Upper lobe of left lung (tissue), 6 donors: Measurements from ENCODE around the gene ARPP19. TPM values are rescaled to one million over a fixed set of nuclear protein-coding genes. Genes with fewer than 3 reads are reported as not detected.
A peak's percentile ranks its signal among the peaks of the same experiment; 100 is the strongest.
"Not testable (repeated sequence)": the region's sequence is repeated elsewhere in the genome, so short reads cannot be mapped to it uniquely, and the experiment has no call there.

ENCODE experiments used
- ATAC-seq, 2 donors: fragments of 200-7000 bp; cut with Tn5 transposase; one replicate each; pipeline ENCODE4 v1.9.1; 2022; ENCODE audit warnings: mild to moderate bottlenecking in 2 of 2, moderate library complexity in 2 of 2; ENCODE audit not compliant: low FRiP score in 2 of 2
- DNase-seq, 2 donors: peaks; one replicate each; pipeline ENCODE4 v3.0.0-alpha.2; 2019 to 2020
- H3K27ac ChIP-seq, 4 donors: fragments of 200-600 bp; sonication (generic); one replicate each; pipeline ENCODE4 v1.5.1; 2016 to 2019
- H3K27me3 ChIP-seq, 4 donors: fragments of 200-600 bp; sonication (generic); one replicate each; pipeline ENCODE4 v1.5.1; 2017 to 2019
- H3K36me3 ChIP-seq, 4 donors: fragments of 200-600 bp; sonication (generic); one replicate each; pipeline ENCODE4 v1.5.1; 2016 to 2019
- H3K4me1 ChIP-seq, 4 donors: fragments of 200-600 bp; sonication (generic); one replicate each; pipeline ENCODE4 v1.5.1; 2018 to 2019
- H3K4me3 ChIP-seq, 4 donors: fragments of 200-600 bp; sonication (generic); one replicate each; pipeline ENCODE4 v1.5.1; 2017 to 2019; ENCODE audit warnings: mild to moderate bottlenecking in 2 of 4, moderate library complexity in 1 of 4
- H3K9me3 ChIP-seq, 4 donors: fragments of 200-600 bp; sonication (generic); one replicate each; pipeline ENCODE4 v1.5.1; 2018 to 2019
- CTCF ChIP-seq, 6 experiments: fragments of 450-650 bp in 4 of 6; fragments of 200-600 bp in 2 of 6; sonication (generic) in 2 of 6; IDR thresholded peaks; one replicate each; pipeline ENCODE4 v1.5.1; 2016 to 2019; ENCODE audit warnings: antibody characterized with exemption in 6 of 6
- EP300 ChIP-seq, 4 donors: sonication (generic); formaldehyde crosslinking; IDR thresholded peaks; one replicate each; pipeline ENCODE4 v1.5.1; 2017; ENCODE audit warnings: antibody characterized with exemption in 4 of 4, control low read depth in 2 of 4
- POLR2A ChIP-seq, 4 donors: fragments of 450-650 bp; IDR thresholded peaks; one replicate each; pipeline ENCODE4 v1.5.1; 2016 to 2017; ENCODE audit warnings: antibody characterized with exemption in 4 of 4, mild to moderate bottlenecking in 2 of 4
- POLR2AphosphoS5 ChIP-seq, 2 donors: sonication (generic); formaldehyde crosslinking; IDR thresholded peaks; one replicate each; pipeline ENCODE4 v1.5.1; 2017; ENCODE audit warnings: antibody characterized with exemption in 2 of 2
- WGBS, 2 donors: methylation state at CpG; one replicate each; pipeline ENCODE4 v1.1.5; 2017 to 2018; 5-methylcytosine and 5-hydroxymethylcytosine counted together
- total RNA-seq, 6 donors: library from RNA; depleted of rRNA in 4 of 6; stranded (reverse); fragments of >200 nt in 4 of 6; gene quantifications; one replicate each; pipeline versions ENCODE4 v1.1.0 to v1.2.1, GENCODE V29; 2016 to 2021
- donor health status: DM: no; HTN: no; CAD: no; lungs with moderate emphysema.
- donor health status: DM: no; HTN: yes; CAD: no; lungs with severe emphysema.

ARPP19 gene
- total RNA-seq, 6 donors from 2014 or later = 29.3 to 159 (median 139) TPM

DNA sequence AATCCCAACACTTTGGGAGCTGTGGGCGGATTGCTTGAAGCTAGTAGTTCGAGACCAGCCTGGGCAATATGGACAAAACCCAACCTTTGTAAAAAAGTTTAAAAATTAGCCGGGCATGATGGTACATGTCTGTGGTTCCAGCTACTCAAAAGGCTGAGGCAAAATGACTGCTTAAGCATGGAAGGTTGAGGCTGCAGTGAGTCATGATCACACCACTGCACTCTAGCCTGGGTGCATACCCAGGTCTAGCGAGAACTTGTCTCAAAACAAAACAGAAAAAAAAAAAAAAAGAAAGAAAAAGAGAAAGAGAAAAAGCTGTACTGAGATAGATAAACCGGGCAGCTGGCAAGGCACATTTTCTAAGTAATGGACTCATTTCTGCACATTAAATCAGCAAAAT, 10.6 kb downstream of the ARPP19 start:
- Histone ChIP-seq H3K4me3 (no peak overlapping the region), H3K27ac (peak overlapping the region in 1 of 4 donors; percentile 8), H3K36me3 (peaks cover 0 to 25% (median 2%) of the 10 kb centered on the region in 4 donors), H3K9me3 (no peaks in the 10 kb centered on the region), H3K27me3 (no peaks in the 10 kb centered on the region), H3K4me1 (peaks cover 12 to 36% (median 25%) of the 10 kb centered on the region in 4 donors)
- 84 to 87% methylated on average over 5 of the region's 5 CpGs for WGBS, 2 donors
- no peak for TF ChIP-seq POLR2A (IDR thresholded peaks at IDR 0.05)
- no peak for TF ChIP-seq POLR2AphosphoS5 (IDR thresholded peaks at IDR 0.05)
- TF ChIP-seq EP300 (IDR thresholded peaks at IDR 0.05) = no peak
- TF ChIP-seq CTCF (IDR thresholded peaks at IDR 0.05) = no peak
- ATAC-seq (peak in 1 of 2 donors; percentile 46), DNase-seq (peak in 1 of 2 donors; percentile 56)

DNA sequence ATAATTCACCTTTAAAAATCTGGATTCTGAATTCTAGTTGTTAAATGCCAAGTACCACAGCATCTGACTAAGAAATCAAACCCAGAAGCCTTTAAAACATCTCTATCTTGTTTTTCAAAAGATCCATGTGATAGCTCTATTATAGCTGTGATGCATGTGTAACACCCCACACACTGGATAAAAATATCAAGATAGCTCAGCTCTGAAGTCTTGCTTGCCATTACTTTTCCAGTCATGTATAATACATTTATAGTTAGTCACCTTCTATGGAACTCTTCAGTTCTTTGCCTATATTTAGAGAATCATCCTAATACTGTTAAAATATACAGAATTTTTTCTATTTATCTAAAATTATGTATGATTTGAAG, 11.6 kb downstream of the ARPP19 start:
- ATAC-seq (no peak), DNase-seq (no peak)

GRCh38 chr15:52556524-52557273, 12.1 kb downstream of the ARPP19 start:
- Histone ChIP-seq H3K36me3 (peaks cover 0 to 35% (median 3%) of the 10 kb centered on the region in 4 donors), H3K4me1 (peaks cover 12 to 39% (median 26%) of the 10 kb centered on the region in 4 donors), H3K9me3 (no peaks in the 10 kb centered on the region), H3K27me3 (no peaks in the 10 kb centered on the region), H3K27ac (no peak overlapping the region), H3K4me3 (no peak overlapping the region)
- TF ChIP-seq POLR2AphosphoS5 (IDR thresholded peaks at IDR 0.05) (no peak), CTCF (IDR thresholded peaks at IDR 0.05) (no peak), POLR2A (IDR thresholded peaks at IDR 0.05) (no peak), EP300 (IDR thresholded peaks at IDR 0.05) (no peak)
- no peak for DNase-seq
- no peak for ATAC-seq
- WGBS, 2 donors = 68 to 76% methylated on average over 3 of the region's 3 CpGs

More for the DNA sequence above, 11.6 kb downstream of the ARPP19 start:
- Histone ChIP-seq H3K27ac (no peak overlapping the region), H3K36me3 (peaks cover 0 to 29% (median 2%) of the 10 kb centered on the region in 4 donors), H3K4me1 (peaks cover 12 to 39% (median 26%) of the 10 kb centered on the region in 4 donors), H3K4me3 (no peak overlapping the region), H3K9me3 (no peaks in the 10 kb centered on the region), H3K27me3 (no peaks in the 10 kb centered on the region)
- TF ChIP-seq EP300 (IDR thresholded peaks at IDR 0.05) = no peak

DNA sequence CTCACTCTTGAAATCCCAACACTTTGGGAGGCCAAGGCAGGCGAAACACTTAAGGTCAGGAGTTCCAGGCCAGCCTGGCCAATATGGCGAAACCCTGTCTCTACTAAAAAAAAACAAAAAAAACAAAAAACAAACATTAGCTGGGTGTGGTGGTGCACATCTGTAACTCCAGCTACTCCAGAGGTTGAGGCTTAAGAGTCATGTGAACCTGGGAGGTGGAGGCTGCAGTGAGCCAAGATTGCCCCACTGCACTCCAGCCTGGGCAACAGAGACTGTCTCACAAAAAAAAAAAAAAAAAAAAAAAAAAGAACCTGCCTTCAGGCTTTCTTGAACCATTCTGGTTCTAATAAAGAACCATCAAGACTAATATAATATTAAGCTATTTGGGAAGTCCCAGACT, 16.5 kb downstream of the ARPP19 start:
- H3K4me3 ChIP-seq = no peak overlapping the region
- DNase-seq = no peak
- TF ChIP-seq EP300 (IDR thresholded peaks at IDR 0.05) = no peak
- TF ChIP-seq CTCF (IDR thresholded peaks at IDR 0.05) = no peak
- TF ChIP-seq POLR2A (IDR thresholded peaks at IDR 0.05) = no peak
- TF ChIP-seq POLR2AphosphoS5 (IDR thresholded peaks at IDR 0.05) = no peak
- H3K27me3 ChIP-seq = no peaks in the 10 kb centered on the region
- H3K27ac ChIP-seq = peak overlapping the region in 3 of 4 donors; percentile 19 to 58 (median 36)
- peaks cover 0 to 79% (median 17%) of the 10 kb centered on the region in 4 donors for H3K36me3 ChIP-seq
- WGBS, 2 donors = 74 to 76% methylated on average over 2 of the region's 2 CpGs
- H3K4me1 ChIP-seq = peaks cover 0 to 6% (median 3%) of the 10 kb centered on the region in 4 donors
- peak in 1 of 2 donors; percentile 34 for ATAC-seq
- no peaks in the 10 kb centered on the region for H3K9me3 ChIP-seq

DNA sequence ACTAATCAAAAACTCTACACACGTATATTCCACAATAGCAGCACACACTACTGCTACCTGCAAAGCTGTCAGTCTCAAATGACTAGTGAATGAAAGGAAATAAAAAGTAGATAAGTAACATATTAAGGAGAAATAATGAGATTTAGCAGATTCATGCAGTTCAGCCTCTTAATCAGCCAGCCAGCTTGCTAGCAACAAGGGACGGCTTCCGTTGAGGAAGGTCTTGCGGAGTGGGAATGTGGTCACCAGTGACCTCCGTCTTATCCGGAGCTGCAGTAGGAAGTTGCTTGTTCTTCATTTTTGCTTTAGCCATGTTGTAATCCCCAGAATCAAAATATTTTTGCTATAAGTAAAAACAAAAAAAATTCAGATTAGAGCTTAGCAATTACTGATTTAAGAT, 17.1 kb downstream of the ARPP19 start:
- no peak for TF ChIP-seq EP300 (IDR thresholded peaks at IDR 0.05)
- TF ChIP-seq POLR2A (IDR thresholded peaks at IDR 0.05) = no peak
- no peak for TF ChIP-seq CTCF (IDR thresholded peaks at IDR 0.05)
- TF ChIP-seq POLR2AphosphoS5 (IDR thresholded peaks at IDR 0.05) = no peak
- H3K4me1 ChIP-seq = peaks cover 0 to 5% (median under 1%) of the 10 kb centered on the region in 4 donors
- peaks cover 0 to 81% (median 18%) of the 10 kb centered on the region in 4 donors for H3K36me3 ChIP-seq
- H3K27me3 ChIP-seq = no peaks in the 10 kb centered on the region
- no peaks in the 10 kb centered on the region for H3K9me3 ChIP-seq
- DNase-seq (peak in 1 of 2 donors; percentile 75), ATAC-seq (peak; percentile 73 to 87)
- WGBS, 2 donors = 65 to 83% methylated on average over 6 of the region's 6 CpGs
- no peak overlapping the region for H3K4me3 ChIP-seq
- peak overlapping the region in 2 of 4 donors; percentile 36 to 58 for H3K27ac ChIP-seq

GRCh38 chr15:52551186-52551585, 17.6 kb downstream of the ARPP19 start:
- not testable (repeated sequence) for H3K4me3 ChIP-seq, H3K4me1 ChIP-seq, H3K9me3 ChIP-seq, DNase-seq, ATAC-seq, H3K27me3 ChIP-seq
- Histone ChIP-seq H3K36me3 (peaks cover 0 to 81% (median 21%) of the 10 kb centered on the region in 4 donors), H3K27ac (peak overlapping the region in 1 of 4 donors; percentile 27)
- 48 to 62% methylated on average over 1 of the region's 1 CpG for WGBS, 2 donors
